Breast epithelium (tissue), 3 donors: ENCODE measurements around the gene CIZ1.

Experiments
- POLR2A ChIP-seq: fragments of 450-650 bp; IDR thresholded peaks from one replicate; pipeline ENCODE4 v1.6.1; 2016; ENCODE audit warnings: antibody characterized with exemption, mild to moderate bottlenecking, moderate library complexity
- TF ChIP-seq, protein P1 (sequence below), 3 donors: fragments of 450-650 bp; IDR thresholded peaks; one replicate each; pipeline ENCODE4 v1.5.1; 2016 to 2017; ENCODE audit warnings: antibody characterized with exemption in 3 of 3, mild to moderate bottlenecking in 3 of 3, moderate library complexity in 3 of 3

DNA sequence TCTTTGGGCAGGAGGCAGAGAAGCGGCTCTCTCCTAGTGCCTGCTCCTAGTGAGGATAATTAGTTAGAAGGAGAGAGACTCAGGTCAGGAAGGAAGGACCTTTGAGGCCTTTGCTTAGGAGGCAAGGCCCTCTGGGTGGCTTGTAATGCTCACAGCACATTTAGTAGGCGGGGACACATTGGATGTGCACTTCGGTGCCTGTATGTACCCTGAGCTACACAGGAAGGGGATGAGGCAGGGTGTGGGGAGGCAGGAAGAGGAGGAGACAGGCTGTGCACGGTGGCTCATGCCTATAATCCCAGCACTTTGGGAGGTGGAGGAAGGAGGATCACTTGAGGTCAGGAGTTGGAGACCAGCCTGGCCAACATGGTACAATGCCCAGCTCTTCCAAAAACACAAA lies 49.3 kb downstream of the CIZ1 start:
- TF ChIP-seq, protein P1, sequence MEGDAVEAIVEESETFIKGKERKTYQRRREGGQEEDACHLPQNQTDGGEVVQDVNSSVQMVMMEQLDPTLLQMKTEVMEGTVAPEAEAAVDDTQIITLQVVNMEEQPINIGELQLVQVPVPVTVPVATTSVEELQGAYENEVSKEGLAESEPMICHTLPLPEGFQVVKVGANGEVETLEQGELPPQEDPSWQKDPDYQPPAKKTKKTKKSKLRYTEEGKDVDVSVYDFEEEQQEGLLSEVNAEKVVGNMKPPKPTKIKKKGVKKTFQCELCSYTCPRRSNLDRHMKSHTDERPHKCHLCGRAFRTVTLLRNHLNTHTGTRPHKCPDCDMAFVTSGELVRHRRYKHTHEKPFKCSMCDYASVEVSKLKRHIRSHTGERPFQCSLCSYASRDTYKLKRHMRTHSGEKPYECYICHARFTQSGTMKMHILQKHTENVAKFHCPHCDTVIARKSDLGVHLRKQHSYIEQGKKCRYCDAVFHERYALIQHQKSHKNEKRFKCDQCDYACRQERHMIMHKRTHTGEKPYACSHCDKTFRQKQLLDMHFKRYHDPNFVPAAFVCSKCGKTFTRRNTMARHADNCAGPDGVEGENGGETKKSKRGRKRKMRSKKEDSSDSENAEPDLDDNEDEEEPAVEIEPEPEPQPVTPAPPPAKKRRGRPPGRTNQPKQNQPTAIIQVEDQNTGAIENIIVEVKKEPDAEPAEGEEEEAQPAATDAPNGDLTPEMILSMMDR (IDR thresholded peaks at IDR 0.05): no peak
- no peak for TF ChIP-seq POLR2A
